ENCODE data around the gene SLC43A2. TPM values are rescaled to one million over a fixed set of nuclear protein-coding genes. Genes with fewer than 3 reads are reported as not detected.
A peak's percentile ranks its signal among the peaks of the same experiment; 100 is the strongest.

Gene SLC43A2
- 1 to 10 TPM; 4.8 to 7.9 TPM for total RNA-seq
- 1 to 10 TPM in 1 of 2 donors, under 1 TPM in 1; 0.63 to 4.7 TPM for polyA plus RNA-seq

- H3K4me3 ChIP-seq (ENCODE audit: low read depth in 1 of 3, low read length in 3 of 3) = peak within 1 kb of the TSS; percentile 63 to 74 (median 70)
- peaks cover 9 to 32% (median 20%) of the 10 kb centered on the region in 4 donors for H3K4me1 ChIP-seq (ENCODE audit: control insufficient read depth in 4 of 4, insufficient read depth in 4 of 4, low read length in 3 of 4)
- peak within 1 kb of the TSS in 1 of 2 donors; percentile 28 for H3K9ac ChIP-seq (ENCODE audit: low read depth in 1 of 2, low read length in 2 of 2)
- H3K27ac ChIP-seq (ENCODE audit: low read depth in 1 of 2, low read length in 2 of 2) = peak within 1 kb of the TSS; percentile 79 to 88
- H3K27me3 ChIP-seq (ENCODE audit: control insufficient read depth in 4 of 4, insufficient read depth in 4 of 4, low read length in 3 of 4) = no peaks in the 10 kb centered on the region
- H3K9me3 ChIP-seq (ENCODE audit: control insufficient read depth in 4 of 4, low read length in 3 of 4) = no peaks in the 10 kb centered on the region
- WGBS = 2% methylated on average over 95 of the region's 95 CpGs
- no peaks in the 10 kb centered on the region for H3K36me3 ChIP-seq (ENCODE audit: control insufficient read depth in 4 of 4, insufficient read depth in 3 of 4, low read depth in 1 of 4, low read length in 3 of 4)
- no peak for TF ChIP-seq RAD21 (IDR thresholded peaks at IDR 0.05)
- no peak for TF ChIP-seq EGR1 (IDR thresholded peaks at IDR 0.05; ENCODE audit: low read depth in 2 of 2)
- TF ChIP-seq NR2F2 (IDR thresholded peaks at IDR 0.05) = no peak
- no peak for TF ChIP-seq FOXA1 (IDR thresholded peaks at IDR 0.05)
- DNase-seq (ENCODE audit: low spot score) = peak; percentile 85
Measured at GRCh38 chr17:1627982-1628855, at the start of gene SLC43A2. TSS of gene SLC43A2 (minus strand) at chr17:1628834. CDS start at chr17:1627874, 960 bp downstream.

DNA sequence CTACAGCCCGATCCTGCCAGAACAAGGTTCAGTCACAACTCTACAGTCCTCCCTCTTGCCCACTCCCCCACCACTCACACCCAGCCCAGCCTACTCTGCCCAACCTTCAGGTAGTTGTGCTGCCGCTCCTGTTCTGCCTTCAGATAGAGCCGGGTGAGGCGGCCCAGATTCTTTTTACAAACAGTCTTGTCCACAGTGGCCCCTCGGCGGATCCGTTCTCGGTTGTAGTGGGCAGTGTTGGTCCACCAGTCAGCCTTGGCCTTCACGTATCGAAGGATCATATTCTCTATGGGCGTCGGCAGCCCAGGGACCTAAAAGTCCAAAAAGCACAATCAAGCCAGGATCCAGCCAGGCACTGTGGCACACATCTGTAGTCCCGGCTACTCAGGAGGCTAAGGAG is 47.8 kb upstream of the SLC43A2 start:
- Histone ChIP-seq H3K9ac (ENCODE audit: low read depth in 1 of 2, low read length in 2 of 2) (no peak overlapping the region), H3K27ac (ENCODE audit: low read depth in 1 of 2, low read length in 2 of 2) (no peak overlapping the region), H3K9me3 (ENCODE audit: control insufficient read depth in 4 of 4, low read length in 3 of 4) (no peaks in the 10 kb centered on the region), H3K36me3 (ENCODE audit: control insufficient read depth in 4 of 4, insufficient read depth in 3 of 4, low read depth in 1 of 4, low read length in 3 of 4) (peaks cover 37 to 95% (median 85%) of the 10 kb centered on the region in 4 donors), H3K4me1 (ENCODE audit: control insufficient read depth in 4 of 4, insufficient read depth in 4 of 4, low read length in 3 of 4) (no peaks in the 10 kb centered on the region), H3K4me3 (ENCODE audit: low read depth in 1 of 3, low read length in 3 of 3) (no peak overlapping the region), H3K27me3 (ENCODE audit: control insufficient read depth in 4 of 4, insufficient read depth in 4 of 4, low read length in 3 of 4) (no peaks in the 10 kb centered on the region)
- WGBS = 94% methylated on average over 13 of the region's 13 CpGs
- DNase-seq (ENCODE audit: low spot score) = no peak
- no peak for TF ChIP-seq FOXA2 (IDR thresholded peaks at IDR 0.05)
- no peak for TF ChIP-seq JUND (IDR thresholded peaks at IDR 0.05)
- no peak for TF ChIP-seq RXRA (IDR thresholded peaks at IDR 0.05)
- no peak for TF ChIP-seq REST (IDR thresholded peaks at IDR 0.05)
- TF ChIP-seq, protein P1, sequence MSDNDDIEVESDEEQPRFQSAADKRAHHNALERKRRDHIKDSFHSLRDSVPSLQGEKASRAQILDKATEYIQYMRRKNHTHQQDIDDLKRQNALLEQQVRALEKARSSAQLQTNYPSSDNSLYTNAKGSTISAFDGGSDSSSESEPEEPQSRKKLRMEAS (IDR thresholded peaks at IDR 0.05) = no peak
- TF ChIP-seq RAD21 (IDR thresholded peaks at IDR 0.05) = no peak
- TF ChIP-seq ZBTB33 (IDR thresholded peaks at IDR 0.05) = no peak
- no peak for TF ChIP-seq ATF3 (IDR thresholded peaks at IDR 0.05)
- no peak for TF ChIP-seq HNF4G (IDR thresholded peaks at IDR 0.05)
- TF ChIP-seq, protein P2, sequence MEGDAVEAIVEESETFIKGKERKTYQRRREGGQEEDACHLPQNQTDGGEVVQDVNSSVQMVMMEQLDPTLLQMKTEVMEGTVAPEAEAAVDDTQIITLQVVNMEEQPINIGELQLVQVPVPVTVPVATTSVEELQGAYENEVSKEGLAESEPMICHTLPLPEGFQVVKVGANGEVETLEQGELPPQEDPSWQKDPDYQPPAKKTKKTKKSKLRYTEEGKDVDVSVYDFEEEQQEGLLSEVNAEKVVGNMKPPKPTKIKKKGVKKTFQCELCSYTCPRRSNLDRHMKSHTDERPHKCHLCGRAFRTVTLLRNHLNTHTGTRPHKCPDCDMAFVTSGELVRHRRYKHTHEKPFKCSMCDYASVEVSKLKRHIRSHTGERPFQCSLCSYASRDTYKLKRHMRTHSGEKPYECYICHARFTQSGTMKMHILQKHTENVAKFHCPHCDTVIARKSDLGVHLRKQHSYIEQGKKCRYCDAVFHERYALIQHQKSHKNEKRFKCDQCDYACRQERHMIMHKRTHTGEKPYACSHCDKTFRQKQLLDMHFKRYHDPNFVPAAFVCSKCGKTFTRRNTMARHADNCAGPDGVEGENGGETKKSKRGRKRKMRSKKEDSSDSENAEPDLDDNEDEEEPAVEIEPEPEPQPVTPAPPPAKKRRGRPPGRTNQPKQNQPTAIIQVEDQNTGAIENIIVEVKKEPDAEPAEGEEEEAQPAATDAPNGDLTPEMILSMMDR (IDR thresholded peaks at IDR 0.05; ENCODE audit: low read depth, low read length, missing input control) = no peak
- TF ChIP-seq HNF4A (conservative IDR thresholded peaks at IDR 0.05) = no peak
- TF ChIP-seq FOXA1 (IDR thresholded peaks at IDR 0.05) = no peak
- TF ChIP-seq NR2F2 (IDR thresholded peaks at IDR 0.05) = no peak
- TF ChIP-seq TAF1 (conservative IDR thresholded peaks at IDR 0.05) = no peak
- TF ChIP-seq SP1 (IDR thresholded peaks at IDR 0.05) = no peak
- no peak for TF ChIP-seq GABPA (IDR thresholded peaks at IDR 0.05 in 1 of 2, conservative IDR thresholded peaks at IDR 0.05 in 1 of 2)
- no peak for TF ChIP-seq YY1 (IDR thresholded peaks at IDR 0.05)

All from liver (tissue), 9 donors.